ENCODE measurements around the gene LHFPL6.

The LHFPL6 gene

GRCh38 chr13:39561971-39562370 is 41.0 kb downstream of the LHFPL6 start:
- Histone ChIP-seq H3K4me3 (ENCODE audit: low read depth in 1 of 5, low read length in 5 of 5) (no peak overlapping the region), H3K27me3 (ENCODE audit: control insufficient read depth in 5 of 5, insufficient read depth in 4 of 5, low read length in 5 of 5) (no peaks in the 10 kb centered on the region), H3K36me3 (ENCODE audit: control insufficient read depth in 5 of 5, insufficient read depth in 5 of 5, low read length in 5 of 5) (peaks cover 0 to 2% (median 0%) of the 10 kb centered on the region in 5 donors), H3K4me1 (ENCODE audit: control insufficient read depth in 5 of 5, insufficient read depth in 5 of 5, low read length in 5 of 5) (peaks cover 2 to 13% (median 8%) of the 10 kb centered on the region in 5 donors), H3K9ac (ENCODE audit: low read length in 5 of 5) (no peak overlapping the region), H3K27ac (ENCODE audit: low read depth, low read length) (no peak overlapping the region), H3K9me3 (ENCODE audit: control insufficient read depth in 5 of 5, low read length in 5 of 5) (no peaks in the 10 kb centered on the region)

- peaks cover 0 to 2% (median 0%) of the 10 kb centered on the region in 5 donors for H3K36me3 ChIP-seq (ENCODE audit: control insufficient read depth in 5 of 5, insufficient read depth in 5 of 5, low read length in 5 of 5)
- no peak overlapping the region for H3K4me3 ChIP-seq (ENCODE audit: low read depth in 1 of 5, low read length in 5 of 5)
- H3K9me3 ChIP-seq (ENCODE audit: control insufficient read depth in 5 of 5, low read length in 5 of 5): no peaks in the 10 kb centered on the region
- H3K4me1 ChIP-seq (ENCODE audit: control insufficient read depth in 5 of 5, insufficient read depth in 5 of 5, low read length in 5 of 5): peaks cover 0 to 18% (median 16%) of the 10 kb centered on the region in 5 donors
- no peaks in the 10 kb centered on the region for H3K27me3 ChIP-seq (ENCODE audit: control insufficient read depth in 5 of 5, insufficient read depth in 4 of 5, low read length in 5 of 5)
- no peak overlapping the region for H3K27ac ChIP-seq (ENCODE audit: low read depth, low read length)
- H3K9ac ChIP-seq (ENCODE audit: low read length in 5 of 5): no peak overlapping the region
These were observed 43.1 kb downstream of the LHFPL6 start for GRCh38 chr13:39559847-39560246.

GRCh38 chr13:39557285-39557955 is 45.6 kb downstream of the LHFPL6 start:
- Histone ChIP-seq H3K27me3 (ENCODE audit: control insufficient read depth in 5 of 5, insufficient read depth in 4 of 5, low read length in 5 of 5) (no peaks in the 10 kb centered on the region), H3K9me3 (ENCODE audit: control insufficient read depth in 5 of 5, low read length in 5 of 5) (no peaks in the 10 kb centered on the region), H3K4me1 (ENCODE audit: control insufficient read depth in 5 of 5, insufficient read depth in 5 of 5, low read length in 5 of 5) (peaks cover 0 to 17% (median 11%) of the 10 kb centered on the region in 5 donors), H3K9ac (ENCODE audit: low read length in 5 of 5) (no peak overlapping the region), H3K27ac (ENCODE audit: low read depth, low read length) (no peak overlapping the region), H3K4me3 (ENCODE audit: low read depth in 1 of 5, low read length in 5 of 5) (no peak overlapping the region), H3K36me3 (ENCODE audit: control insufficient read depth in 5 of 5, insufficient read depth in 5 of 5, low read length in 5 of 5) (peaks cover 0 to 2% (median 0%) of the 10 kb centered on the region in 5 donors)

- H3K4me3 ChIP-seq (ENCODE audit: low read depth in 1 of 5, low read length in 5 of 5): no peak overlapping the region
- H3K9ac ChIP-seq (ENCODE audit: low read length in 5 of 5): no peak overlapping the region
- H3K9me3 ChIP-seq (ENCODE audit: control insufficient read depth in 5 of 5, low read length in 5 of 5): no peaks in the 10 kb centered on the region
- H3K36me3 ChIP-seq (ENCODE audit: control insufficient read depth in 5 of 5, insufficient read depth in 5 of 5, low read length in 5 of 5): peaks cover 0 to 2% (median 0%) of the 10 kb centered on the region in 5 donors
- no peaks in the 10 kb centered on the region for H3K27me3 ChIP-seq (ENCODE audit: control insufficient read depth in 5 of 5, insufficient read depth in 4 of 5, low read length in 5 of 5)
- no peak overlapping the region for H3K27ac ChIP-seq (ENCODE audit: low read depth, low read length)
- H3K4me1 ChIP-seq (ENCODE audit: control insufficient read depth in 5 of 5, insufficient read depth in 5 of 5, low read length in 5 of 5): peaks cover 0 to 21% (median 14%) of the 10 kb centered on the region in 5 donors
These were observed 46.1 kb downstream of the LHFPL6 start for GRCh38 chr13:39556866-39557265.

GRCh38 chr13:39554371-39554770 is 48.6 kb downstream of the LHFPL6 start:
- H3K36me3 ChIP-seq (ENCODE audit: control insufficient read depth in 5 of 5, insufficient read depth in 5 of 5, low read length in 5 of 5): peaks cover 0 to 2% (median 0%) of the 10 kb centered on the region in 5 donors
- no peak overlapping the region for H3K4me3 ChIP-seq (ENCODE audit: low read depth in 1 of 5, low read length in 5 of 5)
- no peak overlapping the region for H3K27ac ChIP-seq (ENCODE audit: low read depth, low read length)
- peaks cover 0 to 27% (median 22%) of the 10 kb centered on the region in 5 donors for H3K4me1 ChIP-seq (ENCODE audit: control insufficient read depth in 5 of 5, insufficient read depth in 5 of 5, low read length in 5 of 5)
- H3K27me3 ChIP-seq (ENCODE audit: control insufficient read depth in 5 of 5, insufficient read depth in 4 of 5, low read length in 5 of 5): no peaks in the 10 kb centered on the region
- peaks cover 0 to 2% (median 0%) of the 10 kb centered on the region in 5 donors for H3K9me3 ChIP-seq (ENCODE audit: control insufficient read depth in 5 of 5, low read length in 5 of 5)
- no peak overlapping the region for H3K9ac ChIP-seq (ENCODE audit: low read length in 5 of 5)

- H3K4me3 ChIP-seq (ENCODE audit: low read depth in 1 of 5, low read length in 5 of 5): no peak overlapping the region
- no peak overlapping the region for H3K9ac ChIP-seq (ENCODE audit: low read length in 5 of 5)
- H3K4me1 ChIP-seq (ENCODE audit: control insufficient read depth in 5 of 5, insufficient read depth in 5 of 5, low read length in 5 of 5): peaks cover 0 to 27% (median 22%) of the 10 kb centered on the region in 5 donors
- no peaks in the 10 kb centered on the region for H3K27me3 ChIP-seq (ENCODE audit: control insufficient read depth in 5 of 5, insufficient read depth in 4 of 5, low read length in 5 of 5)
- no peak overlapping the region for H3K27ac ChIP-seq (ENCODE audit: low read depth, low read length)
- peaks cover 0 to 2% (median 0%) of the 10 kb centered on the region in 5 donors for H3K36me3 ChIP-seq (ENCODE audit: control insufficient read depth in 5 of 5, insufficient read depth in 5 of 5, low read length in 5 of 5)
- peaks cover 0 to 2% (median 0%) of the 10 kb centered on the region in 5 donors for H3K9me3 ChIP-seq (ENCODE audit: control insufficient read depth in 5 of 5, low read length in 5 of 5)
These were observed 50.7 kb downstream of the LHFPL6 start for GRCh38 chr13:39552246-39552645.

- Histone ChIP-seq H3K9ac (ENCODE audit: low read length in 5 of 5) (no peak overlapping the region), H3K9me3 (ENCODE audit: control insufficient read depth in 5 of 5, low read length in 5 of 5) (peaks cover 0 to 2% (median 0%) of the 10 kb centered on the region in 5 donors), H3K4me3 (ENCODE audit: low read depth in 1 of 5, low read length in 5 of 5) (no peak overlapping the region), H3K27ac (ENCODE audit: low read depth, low read length) (no peak overlapping the region), H3K4me1 (ENCODE audit: control insufficient read depth in 5 of 5, insufficient read depth in 5 of 5, low read length in 5 of 5) (peaks cover 0 to 15% (median 13%) of the 10 kb centered on the region in 5 donors), H3K27me3 (ENCODE audit: control insufficient read depth in 5 of 5, insufficient read depth in 4 of 5, low read length in 5 of 5) (no peaks in the 10 kb centered on the region), H3K36me3 (ENCODE audit: control insufficient read depth in 5 of 5, insufficient read depth in 5 of 5, low read length in 5 of 5) (peaks cover 0 to 2% (median 0%) of the 10 kb centered on the region in 5 donors)
These were observed 52.1 kb downstream of the LHFPL6 start for GRCh38 chr13:39550931-39551330.

- Histone ChIP-seq H3K36me3 (ENCODE audit: control insufficient read depth in 5 of 5, insufficient read depth in 5 of 5, low read length in 5 of 5) (no peaks in the 10 kb centered on the region), H3K9ac (ENCODE audit: low read length in 5 of 5) (no peak overlapping the region), H3K9me3 (ENCODE audit: control insufficient read depth in 5 of 5, low read length in 5 of 5) (peaks cover 0 to 2% (median 0%) of the 10 kb centered on the region in 5 donors), H3K27me3 (ENCODE audit: control insufficient read depth in 5 of 5, insufficient read depth in 4 of 5, low read length in 5 of 5) (no peaks in the 10 kb centered on the region), H3K4me1 (ENCODE audit: control insufficient read depth in 5 of 5, insufficient read depth in 5 of 5, low read length in 5 of 5) (peaks cover 0 to 11% (median 8%) of the 10 kb centered on the region in 5 donors), H3K27ac (ENCODE audit: low read depth, low read length) (no peak overlapping the region), H3K4me3 (ENCODE audit: low read depth in 1 of 5, low read length in 5 of 5) (no peak overlapping the region)
These were observed 55.9 kb downstream of the LHFPL6 start for GRCh38 chr13:39547108-39547507.

GRCh38 chr13:39542361-39542760 is 60.6 kb downstream of the LHFPL6 start:
- Histone ChIP-seq H3K27ac (ENCODE audit: low read depth, low read length) (no peak overlapping the region), H3K4me1 (ENCODE audit: control insufficient read depth in 5 of 5, insufficient read depth in 5 of 5, low read length in 5 of 5) (peaks cover 0 to 11% (median 0%) of the 10 kb centered on the region in 5 donors), H3K9ac (ENCODE audit: low read length in 5 of 5) (no peak overlapping the region), H3K4me3 (ENCODE audit: low read depth in 1 of 5, low read length in 5 of 5) (no peak overlapping the region), H3K27me3 (ENCODE audit: control insufficient read depth in 5 of 5, insufficient read depth in 4 of 5, low read length in 5 of 5) (no peaks in the 10 kb centered on the region), H3K36me3 (ENCODE audit: control insufficient read depth in 5 of 5, insufficient read depth in 5 of 5, low read length in 5 of 5) (no peaks in the 10 kb centered on the region), H3K9me3 (ENCODE audit: control insufficient read depth in 5 of 5, low read length in 5 of 5) (no peaks in the 10 kb centered on the region)

- no peak overlapping the region for H3K9ac ChIP-seq (ENCODE audit: low read length in 5 of 5)
- no peaks in the 10 kb centered on the region for H3K36me3 ChIP-seq (ENCODE audit: control insufficient read depth in 5 of 5, insufficient read depth in 5 of 5, low read length in 5 of 5)
- peaks cover 0 to 13% (median 10%) of the 10 kb centered on the region in 5 donors for H3K4me1 ChIP-seq (ENCODE audit: control insufficient read depth in 5 of 5, insufficient read depth in 5 of 5, low read length in 5 of 5)
- H3K27me3 ChIP-seq (ENCODE audit: control insufficient read depth in 5 of 5, insufficient read depth in 4 of 5, low read length in 5 of 5): no peaks in the 10 kb centered on the region
- no peaks in the 10 kb centered on the region for H3K9me3 ChIP-seq (ENCODE audit: control insufficient read depth in 5 of 5, low read length in 5 of 5)
- no peak overlapping the region for H3K27ac ChIP-seq (ENCODE audit: low read depth, low read length)
- H3K4me3 ChIP-seq (ENCODE audit: low read depth in 1 of 5, low read length in 5 of 5): no peak overlapping the region
These were observed 61.9 kb downstream of the LHFPL6 start for GRCh38 chr13:39540929-39541605.
